K562 (cell line): Measurements from ENCODE around the gene SCNN1B. TPM values are rescaled to one million over a fixed set of nuclear protein-coding genes. Genes with fewer than 3 reads are reported as not detected.

Experiments used
- ATAC-seq: fragments of 200-7000 bp; cut with Tn5 transposase; 3 replicates; pipeline ENCODE4 v1.9.1; 2020; ENCODE audit warnings: moderate library complexity
- BruUV-seq: library from RNA; stranded (reverse); fragments of 400-500 nt; replicated peaks from 2 replicates; lab custom pipeline; 2021; lab: Mats Ljungman, UMichigan
- CTCF ChIA-PET: fragments of 300-600 bp; formaldehyde crosslinking; extraction: SDS; loops from one replicate; lab custom pipeline; 2021; ENCODE audit warnings: low intra/inter-chr PET ratio; lab: Yijun Ruan, JAX
- POLR2A ChIA-PET: fragments of 300-600, 350-650 bp; sonication (Branson Sonifier 250); formaldehyde crosslinking; extraction: SDS; loops from one replicate; lab custom pipeline; 2021; ENCODE audit warnings: antibody characterized with exemption, inconsistent platforms; lab: Yijun Ruan, JAX
- DNase-seq, 4 experiments: peaks; one replicate each; pipeline versions ENCODE4 v3.0.0 to v3.0.0-alpha.2; 2011 to 2018; ENCODE audit warnings: low spot score in 3 of 4, mixed read lengths in 3 of 4; ENCODE audit errors: extremely low read depth in 1 of 4
- FAIRE-seq: peaks from 2 replicates; lab custom pipeline; 2011; peaks lifted over from hg19 to GRCh38; lab: Jason Lieb, UNC
- H2AFZ ChIP-seq: 2 replicates; pipeline ENCODE4 v1.6.0; 2011; ENCODE audit warnings: low read depth, low read length, control low read depth, inconsistent platforms
- H3K27ac ChIP-seq: fragments of 200-600 bp; 3 replicates; pipeline ENCODE4 v1.8.0; 2011; ENCODE audit warnings: low read depth, mild to moderate bottlenecking, control low read depth, inconsistent platforms, low read length, moderate library complexity, mixed read lengths; ENCODE audit errors: extremely low read depth
- H3K27me3 ChIP-seq, 2 experiments: fragments of 300-600 bp in 1 of 2; 2 replicates in 1 of 2; 3 replicates in 1 of 2; pipeline versions ENCODE4 v1.6.0 to v1.8.0; 2011; ENCODE audit warnings: inconsistent platforms in 2 of 2, low read length in 2 of 2, mild to moderate bottlenecking in 1 of 2, mixed read lengths in 1 of 2, moderate library complexity in 1 of 2; ENCODE audit not compliant: control insufficient read depth in 2 of 2, insufficient read depth in 2 of 2
- H3K36me3 ChIP-seq: fragments of 300-600 bp; 3 replicates; pipeline ENCODE4 v1.8.0; 2011; ENCODE audit warnings: mild to moderate bottlenecking, low read length, inconsistent platforms; ENCODE audit not compliant: control insufficient read depth, insufficient read depth
- H3K4me1 ChIP-seq, 2 experiments: fragments of 200-600 bp in 1 of 2; replicated peaks in 1 of 2; 2 replicates in 1 of 2; 3 replicates in 1 of 2; pipeline versions ENCODE4 v1.5.1 to v1.8.0; 2011; ENCODE audit warnings: inconsistent platforms in 2 of 2, low read length in 2 of 2, mild to moderate bottlenecking in 1 of 2, mixed read lengths in 1 of 2, moderate library complexity in 1 of 2; ENCODE audit not compliant: control insufficient read depth in 2 of 2, insufficient read depth in 2 of 2
- H3K4me2 ChIP-seq: 2 replicates; pipeline ENCODE4 v1.6.1; 2011; ENCODE audit warnings: low read length, control low read depth, inconsistent platforms, mixed read lengths; ENCODE audit not compliant: insufficient read depth
- H3K4me3 ChIP-seq: fragments of 200-600 bp; sonication (generic), shearing (Covaris generic); 2 replicates; pipeline ENCODE4 v1.5.1; 2016; ENCODE audit warnings: control low read depth, inconsistent platforms
- H3K79me2 ChIP-seq: fragments of 200-600 bp; 3 replicates; pipeline ENCODE4 v1.8.0; 2011; ENCODE audit warnings: low read length, inconsistent platforms; ENCODE audit not compliant: control insufficient read depth, insufficient read depth
- H3K9ac ChIP-seq, 2 experiments: 2 replicates each; pipeline versions ENCODE4 v1.6.0 to v1.6.1; 2011; ENCODE audit warnings: low read depth in 2 of 2, low read length in 2 of 2, control low read depth in 1 of 2, inconsistent platforms in 1 of 2, mild to moderate bottlenecking in 1 of 2, mixed read lengths in 1 of 2; ENCODE audit not compliant: insufficient read depth in 1 of 2
- H3K9me1 ChIP-seq: one replicate; pipeline ENCODE4 v1.6.0; 2011; ENCODE audit warnings: inconsistent platforms, mild to moderate bottlenecking, low read length, moderate library complexity; ENCODE audit not compliant: control insufficient read depth, insufficient read depth
- H3K9me3 ChIP-seq: replicated peaks from 2 replicates; pipeline ENCODE4 v1.5.1; 2011; ENCODE audit warnings: low read depth, low read length, inconsistent platforms; ENCODE audit not compliant: control insufficient read depth, insufficient read depth
- H4K20me1 ChIP-seq: replicated peaks from 2 replicates; pipeline ENCODE4 v1.6.1; 2011; ENCODE audit warnings: low read length, inconsistent platforms, mixed read lengths; ENCODE audit not compliant: control insufficient read depth, insufficient read depth
- CCAR2 ChIP-seq: fragments of 200-400 bp; formaldehyde crosslinking; IDR thresholded peaks from 2 replicates; pipeline ENCODE4 v1.6.1; 2017; ENCODE audit warnings: mild to moderate bottlenecking, low read depth, low read length
- CEBPB ChIP-seq: fragments of 450-650 bp; IDR thresholded peaks from 2 replicates; pipeline ENCODE4 v1.6.1; 2016; ENCODE audit warnings: missing genetic modification characterization, missing compliant biosample characterization
- CREBBP ChIP-seq: IDR thresholded peaks from one replicate; pipeline ENCODE4 v1.6.1; 2012; ENCODE audit warnings: low read depth, mild to moderate bottlenecking, control low read depth, inconsistent platforms, low read length
- ETV5 ChIP-seq: sonication (generic); formaldehyde crosslinking; IDR thresholded peaks from 2 replicates; pipeline ENCODE4 v1.4.0; 2020; ENCODE audit warnings: low read depth, mild to moderate bottlenecking, missing genetic modification reagents
- HMGN3 ChIP-seq: IDR thresholded peaks from 2 replicates; pipeline ENCODE4 v1.6.1; 2011; ENCODE audit warnings: borderline replicate concordance, low read depth, mild to moderate bottlenecking, mixed read lengths, low read length; ENCODE audit not compliant: insufficient read length; ENCODE audit errors: extremely low read depth
- MTF1 ChIP-seq: fragments of 250-450 bp; sonication (Bioruptor Pico); IDR thresholded peaks from 2 replicates; pipeline ENCODE4 v1.9.0; 2021; ENCODE audit warnings: moderate library complexity, mild to moderate bottlenecking, inconsistent platforms, borderline replicate concordance
- NFATC3 ChIP-seq: fragments of 450-650 bp; IDR thresholded peaks from 2 replicates; pipeline ENCODE4 v1.6.1; 2017; ENCODE audit warnings: mild to moderate bottlenecking
- PTBP1 ChIP-seq: fragments of 200-400 bp; formaldehyde crosslinking; IDR thresholded peaks from 2 replicates; pipeline ENCODE4 v1.6.1; 2017; ENCODE audit warnings: low read depth, low read length
- ZC3H8 ChIP-seq: fragments of 450-650 bp; IDR thresholded peaks from 2 replicates; pipeline ENCODE4 v1.6.1; 2017
- WGBS: fragments of 100-300 bp; shearing (Covaris generic); methylation state at CpG from one replicate; pipeline ENCODE4 v1.1.6; 2016; ENCODE audit warnings: low coverage, mixed read lengths; ENCODE audit not compliant: insufficient coverage; ENCODE audit errors: missing lambda C conversion rate; 5-methylcytosine and 5-hydroxymethylcytosine counted together
- in situ Hi-C: fragments of 300-500 bp; cut with MboI; formaldehyde crosslinking; loops from 4 replicates; pipeline ENCODE4 v1.15.0; 2018; ENCODE audit warnings: inconsistent platforms, mixed read lengths
- intact Hi-C: fragments of 100-400 bp; cut with micrococcal nuclease; formaldehyde crosslinking; loops from 2 replicates; pipeline ENCODE4 v1.14.2; 2022
- polyA plus RNA-seq, 8 experiments: library from polyadenylated mRNA; depleted of rRNA in 4 of 8; stranded (reverse) in 5 of 8; unstranded in 3 of 8; fragments of >200 nt; fragmentation: Nextera tagmentation in 2 of 8; fragmentation: Illumina TruSeq in 1 of 8; extraction: Ambion mirVana in 2 of 8; extraction: Trizol in 1 of 8; gene quantifications; 2 replicates each; pipeline versions ENCODE4 v1.2.1 to v1.2.3, GENCODE V29; 2011 to 2014; ENCODE audit warnings: inconsistent platforms in 1 of 8, missing spikeins in 1 of 8
- total RNA-seq, 7 experiments: library from RNA; depleted of rRNA in 6 of 7; stranded (reverse); fragments of >200 nt in 6 of 7; fragmentation: Illumina TruSeq in 2 of 7; extraction: Trizol in 2 of 7; gene quantifications; 2 replicates each; pipeline versions ENCODE4 v1.2.1 to v1.2.3, GENCODE V29; 2011 to 2021; ENCODE audit warnings: low replicate concordance in 1 of 7
- TF ChIP-seq, protein P1 (sequence below): fragments of 250-450 bp; sonication (Bioruptor Pico); IDR thresholded peaks from 2 replicates; pipeline ENCODE4 v1.4.0; 2020; ENCODE audit warnings: mild to moderate bottlenecking, moderate library complexity

Gene SCNN1B
- total and polyA plus RNA-seq, 9 of the 15 experiments (the other 6 are each of a cell fraction or from before 2014, with no cell fraction given), result not detected

DNA sequence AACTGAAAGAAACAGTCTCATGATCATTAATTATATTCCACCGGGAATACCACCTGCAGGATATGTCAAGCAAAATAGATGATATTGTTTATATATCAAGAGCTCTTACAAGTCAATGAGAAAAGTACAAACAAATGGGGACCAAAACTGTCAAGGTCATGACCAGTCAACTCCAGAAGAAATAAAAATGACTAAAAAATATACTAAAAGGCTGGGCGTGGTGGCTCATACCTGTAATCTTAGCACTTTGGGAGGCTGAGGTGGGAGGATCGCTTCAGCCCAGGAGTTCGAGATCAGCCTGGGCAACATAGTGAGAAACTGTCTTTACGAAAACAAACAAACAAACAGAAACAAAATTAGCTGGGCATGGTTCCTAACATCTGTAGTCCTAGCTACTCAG lies 49.8 kb upstream of the SCNN1B start:
- FAIRE-seq, result no peak
- intact Hi-C loops, result no loop called here
- H3K4me2 ChIP-seq, result no peak overlapping the region
- TF ChIP-seq PTBP1, result no peak
- TF ChIP-seq MTF1 (CRISPR knock-in tag), result no peak
- no peak for TF ChIP-seq CEBPB (tag)
- no peak for TF ChIP-seq ZC3H8
- TF ChIP-seq CREBBP, result no peak
- TF ChIP-seq CCAR2, result no peak
- no peak for TF ChIP-seq HMGN3
- no peak for TF ChIP-seq ETV5
- TF ChIP-seq, protein P1, sequence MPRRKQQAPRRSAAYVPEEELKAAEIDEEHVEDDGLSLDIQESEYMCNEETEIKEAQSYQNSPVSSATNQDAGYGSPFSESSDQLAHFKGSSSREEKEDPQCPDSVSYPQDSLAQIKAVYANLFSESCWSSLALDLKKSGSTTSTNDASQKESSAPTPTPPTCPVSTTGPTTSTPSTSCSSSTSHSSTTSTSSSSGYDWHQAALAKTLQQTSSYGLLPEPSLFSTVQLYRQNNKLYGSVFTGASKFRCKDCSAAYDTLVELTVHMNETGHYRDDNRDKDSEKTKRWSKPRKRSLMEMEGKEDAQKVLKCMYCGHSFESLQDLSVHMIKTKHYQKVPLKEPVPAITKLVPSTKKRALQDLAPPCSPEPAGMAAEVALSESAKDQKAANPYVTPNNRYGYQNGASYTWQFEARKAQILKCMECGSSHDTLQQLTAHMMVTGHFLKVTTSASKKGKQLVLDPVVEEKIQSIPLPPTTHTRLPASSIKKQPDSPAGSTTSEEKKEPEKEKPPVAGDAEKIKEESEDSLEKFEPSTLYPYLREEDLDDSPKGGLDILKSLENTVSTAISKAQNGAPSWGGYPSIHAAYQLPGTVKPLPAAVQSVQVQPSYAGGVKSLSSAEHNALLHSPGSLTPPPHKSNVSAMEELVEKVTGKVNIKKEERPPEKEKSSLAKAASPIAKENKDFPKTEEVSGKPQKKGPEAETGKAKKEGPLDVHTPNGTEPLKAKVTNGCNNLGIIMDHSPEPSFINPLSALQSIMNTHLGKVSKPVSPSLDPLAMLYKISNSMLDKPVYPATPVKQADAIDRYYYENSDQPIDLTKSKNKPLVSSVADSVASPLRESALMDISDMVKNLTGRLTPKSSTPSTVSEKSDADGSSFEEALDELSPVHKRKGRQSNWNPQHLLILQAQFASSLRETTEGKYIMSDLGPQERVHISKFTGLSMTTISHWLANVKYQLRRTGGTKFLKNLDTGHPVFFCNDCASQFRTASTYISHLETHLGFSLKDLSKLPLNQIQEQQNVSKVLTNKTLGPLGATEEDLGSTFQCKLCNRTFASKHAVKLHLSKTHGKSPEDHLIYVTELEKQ (CRISPR knock-in tag), result no peak
- no peak for TF ChIP-seq NFATC3
- TF ChIP-seq, all 486 proteins: peak for 0
- no peak for ATAC-seq
- Histone ChIP-seq H3K9me3 (no peaks in the 10 kb centered on the region), H3K36me3 (no peaks in the 10 kb centered on the region), H2AFZ (no peak overlapping the region), H3K79me2 (no peaks in the 10 kb centered on the region), H3K27me3 (peaks cover 2 to 5% of the 10 kb centered on the region in 2 experiments; a peak in 2 of 5 replicates), H3K4me3 (no peak overlapping the region), H4K20me1 (no peaks in the 10 kb centered on the region), H3K27ac (no peak overlapping the region), H3K4me1 (no peaks in the 10 kb centered on the region), H3K9me1 (no peaks in the 10 kb centered on the region), H3K9ac (no peak overlapping the region)
- DNase-seq, result no peak
- in situ Hi-C loops, result no loop called here
- BruUV-seq, result no TSS peak
- POLR2A ChIA-PET, result no interaction called here
- 7% methylated on average over 5 of the region's 5 CpGs for WGBS
- CTCF ChIA-PET, result no interaction called here
